ENCODE results near the gene OSBPL2. TPM values are rescaled to one million over a fixed set of nuclear protein-coding genes. Genes with fewer than 3 reads are reported as not detected.
A peak's percentile ranks its signal among the peaks of the same experiment; 100 is the strongest.

The OSBPL2 gene
- total and polyA plus RNA-seq, 3 experiments from 2014 or later = 24.5 to 24.7 (median 24.6) TPM

GRCh38 chr20:62233684-62234083, 4.6 kb upstream of the OSBPL2 start:
- H3K27ac Mint-ChIP-seq = peak overlapping the region in 1 of 8 donors; percentile 15
- H3K9me3 Mint-ChIP-seq = peaks cover 0 to 2% (median 0%) of the 10 kb centered on the region in 5 donors
- H3K4me3 Mint-ChIP-seq = no peak overlapping the region
- peaks cover 1 to 16% of the 10 kb centered on the region in 2 donors for H3K27me3 Mint-ChIP-seq
- H3K36me3 Mint-ChIP-seq = no peaks in the 10 kb centered on the region
- Histone ChIP-seq H3K27ac (ENCODE audit: low read depth, low read length) (no peak overlapping the region), H3K4me1 (ENCODE audit: insufficient read depth, low read length) (peaks cover 9% of the 10 kb centered on the region), H3K9me3 (ENCODE audit: low read length) (no peaks in the 10 kb centered on the region), H3K36me3 (ENCODE audit: insufficient read depth, low read length) (no peaks in the 10 kb centered on the region), H3K27me3 (ENCODE audit: insufficient read depth, low read length, poor library complexity, severe bottlenecking) (no peaks in the 10 kb centered on the region), H3K4me3 (ENCODE audit: low read length) (no peak overlapping the region)
- ChIA-PET POLR2A (no interaction called here), CTCF (no interaction called here)
- H3K4me1 Mint-ChIP-seq = peaks cover 5 to 8% (median 6%) of the 10 kb centered on the region in 3 donors
- no peak for DNase-seq

- Mint-ChIP-seq H3K36me3 (peaks cover 0 to 2% (median 0%) of the 10 kb centered on the region in 3 donors), H3K4me1 (peaks cover 6 to 13% (median 10%) of the 10 kb centered on the region in 3 donors), H3K27ac (peak overlapping the region in 1 of 8 donors; percentile 73), H3K9me3 (peaks cover 0 to 2% (median 0%) of the 10 kb centered on the region in 5 donors), H3K27me3 (peaks cover 1 to 16% of the 10 kb centered on the region in 2 donors), H3K4me3 (peak overlapping the region in 1 of 7 donors; percentile 48)
- Histone ChIP-seq H3K36me3 (ENCODE audit: insufficient read depth, low read length) (no peaks in the 10 kb centered on the region), H3K27me3 (ENCODE audit: insufficient read depth, low read length, poor library complexity, severe bottlenecking) (no peaks in the 10 kb centered on the region), H3K4me1 (ENCODE audit: insufficient read depth, low read length) (peaks cover 14% of the 10 kb centered on the region), H3K4me3 (ENCODE audit: low read length) (no peak overlapping the region), H3K9me3 (ENCODE audit: low read length) (no peaks in the 10 kb centered on the region), H3K27ac (ENCODE audit: low read depth, low read length) (no peak overlapping the region)
- no peak for DNase-seq
- CTCF ChIA-PET = no interaction called here
- POLR2A ChIA-PET = no interaction called here
Observed at GRCh38 chr20:62234339-62234738, 4.0 kb upstream of the OSBPL2 start.

- Mint-ChIP-seq H3K4me1 (peaks cover 9 to 22% (median 18%) of the 10 kb centered on the region in 3 donors), H3K27me3 (peaks cover 1 to 16% of the 10 kb centered on the region in 2 donors), H3K4me3 (peak overlapping the region in 2 of 7 donors; percentile 26 to 73), H3K9me3 (peaks cover 0 to 2% (median 0%) of the 10 kb centered on the region in 5 donors), H3K27ac (no peak overlapping the region), H3K36me3 (peaks cover 0 to 5% (median 0%) of the 10 kb centered on the region in 3 donors)
- no peak overlapping the region for H3K4me3 ChIP-seq (ENCODE audit: low read length)
- peaks cover 22% of the 10 kb centered on the region for H3K4me1 ChIP-seq (ENCODE audit: insufficient read depth, low read length)
- H3K27ac ChIP-seq (ENCODE audit: low read depth, low read length) = no peak overlapping the region
- POLR2A ChIA-PET = no interaction called here
- no peaks in the 10 kb centered on the region for H3K27me3 ChIP-seq (ENCODE audit: insufficient read depth, low read length, poor library complexity, severe bottlenecking)
- CTCF ChIA-PET = no interaction called here
- H3K9me3 ChIP-seq (ENCODE audit: low read length) = no peaks in the 10 kb centered on the region
- no peak for DNase-seq
- H3K36me3 ChIP-seq (ENCODE audit: insufficient read depth, low read length) = no peaks in the 10 kb centered on the region
Observed at GRCh38 chr20:62235001-62235776, 3.1 kb upstream of the OSBPL2 start.

GRCh38 chr20:62235777-62236157, 2.6 kb upstream of the OSBPL2 start:
- Mint-ChIP-seq H3K27me3 (peaks cover 1 to 16% of the 10 kb centered on the region in 2 donors), H3K36me3 (peaks cover 0 to 9% (median 0%) of the 10 kb centered on the region in 3 donors), H3K27ac (peak overlapping the region in 2 of 8 donors; percentile 11 to 12), H3K4me1 (peaks cover 14 to 27% (median 24%) of the 10 kb centered on the region in 3 donors), H3K4me3 (peak overlapping the region in 1 of 7 donors; percentile 63), H3K9me3 (peaks cover 0 to 2% (median 0%) of the 10 kb centered on the region in 5 donors)
- ChIA-PET CTCF (no interaction called here), POLR2A (no interaction called here)
- Histone ChIP-seq H3K9me3 (ENCODE audit: low read length) (no peaks in the 10 kb centered on the region), H3K4me1 (ENCODE audit: insufficient read depth, low read length) (peaks cover 26% of the 10 kb centered on the region), H3K27me3 (ENCODE audit: insufficient read depth, low read length, poor library complexity, severe bottlenecking) (no peaks in the 10 kb centered on the region), H3K4me3 (ENCODE audit: low read length) (no peak overlapping the region), H3K27ac (ENCODE audit: low read depth, low read length) (no peak overlapping the region), H3K36me3 (ENCODE audit: insufficient read depth, low read length) (no peaks in the 10 kb centered on the region)
- no peak for DNase-seq

GRCh38 chr20:62236200-62236599, 2.1 kb upstream of the OSBPL2 start:
- Histone ChIP-seq H3K36me3 (ENCODE audit: insufficient read depth, low read length) (no peaks in the 10 kb centered on the region), H3K27ac (ENCODE audit: low read depth, low read length) (no peak overlapping the region), H3K4me1 (ENCODE audit: insufficient read depth, low read length) (peaks cover 26% of the 10 kb centered on the region), H3K9me3 (ENCODE audit: low read length) (no peaks in the 10 kb centered on the region), H3K4me3 (ENCODE audit: low read length) (no peak overlapping the region), H3K27me3 (ENCODE audit: insufficient read depth, low read length, poor library complexity, severe bottlenecking) (no peaks in the 10 kb centered on the region)
- H3K27ac Mint-ChIP-seq = peak overlapping the region in 1 of 8 donors; percentile 11
- H3K4me1 Mint-ChIP-seq = peaks cover 14 to 32% (median 28%) of the 10 kb centered on the region in 3 donors
- ChIA-PET CTCF (no interaction called here), POLR2A (no interaction called here)
- peak overlapping the region in 1 of 7 donors; percentile 65 for H3K4me3 Mint-ChIP-seq
- H3K27me3 Mint-ChIP-seq = peaks cover 1 to 16% of the 10 kb centered on the region in 2 donors
- peaks cover 0 to 2% (median 0%) of the 10 kb centered on the region in 5 donors for H3K9me3 Mint-ChIP-seq
- peaks cover 0 to 12% (median 0%) of the 10 kb centered on the region in 3 donors for H3K36me3 Mint-ChIP-seq
- no peak for DNase-seq

- CTCF ChIA-PET = no interaction called here
- Histone ChIP-seq H3K27me3 (ENCODE audit: insufficient read depth, low read length, poor library complexity, severe bottlenecking) (no peaks in the 10 kb centered on the region), H3K36me3 (ENCODE audit: insufficient read depth, low read length) (no peaks in the 10 kb centered on the region), H3K27ac (ENCODE audit: low read depth, low read length) (no peak overlapping the region), H3K9me3 (ENCODE audit: low read length) (no peaks in the 10 kb centered on the region), H3K4me1 (ENCODE audit: insufficient read depth, low read length) (peaks cover 26% of the 10 kb centered on the region), H3K4me3 (ENCODE audit: low read length) (no peak overlapping the region)
- H3K4me1 Mint-ChIP-seq = peaks cover 22 to 39% (median 36%) of the 10 kb centered on the region in 3 donors
- H3K4me3 Mint-ChIP-seq = no peak overlapping the region
- peaks cover 1 to 16% of the 10 kb centered on the region in 2 donors for H3K27me3 Mint-ChIP-seq
- POLR2A ChIA-PET = no interaction called here
- no peak for DNase-seq
- peak overlapping the region in 3 of 8 donors; percentile 33 to 98 (median 79) for H3K27ac Mint-ChIP-seq
- peaks cover 0 to 19% (median 0%) of the 10 kb centered on the region in 3 donors for H3K36me3 Mint-ChIP-seq
- H3K9me3 Mint-ChIP-seq = peaks cover 0 to 2% (median 0%) of the 10 kb centered on the region in 5 donors
Observed at GRCh38 chr20:62236766-62237513, 1.4 kb upstream of the OSBPL2 start.

- Histone ChIP-seq H3K9me3 (ENCODE audit: low read length) (no peaks in the 10 kb centered on the region), H3K4me1 (ENCODE audit: insufficient read depth, low read length) (peaks cover 26% of the 10 kb centered on the region), H3K27ac (ENCODE audit: low read depth, low read length) (peak overlapping the region; percentile 30), H3K27me3 (ENCODE audit: insufficient read depth, low read length, poor library complexity, severe bottlenecking) (no peaks in the 10 kb centered on the region), H3K36me3 (ENCODE audit: insufficient read depth, low read length) (no peaks in the 10 kb centered on the region), H3K4me3 (ENCODE audit: low read length) (peak overlapping the region; percentile 65)
- peak overlapping the region in 6 of 7 donors; percentile 67 to 88 (median 84) for H3K4me3 Mint-ChIP-seq
- H3K36me3 Mint-ChIP-seq = peaks cover 0 to 25% (median 0%) of the 10 kb centered on the region in 3 donors
- ChIA-PET CTCF (no interaction called here), POLR2A (no interaction called here)
- H3K9me3 Mint-ChIP-seq = peaks cover 0 to 2% (median 0%) of the 10 kb centered on the region in 5 donors
- H3K27me3 Mint-ChIP-seq = peaks cover 1 to 13% of the 10 kb centered on the region in 2 donors
- peaks cover 26 to 44% (median 40%) of the 10 kb centered on the region in 3 donors for H3K4me1 Mint-ChIP-seq
- no peak for DNase-seq
- H3K27ac Mint-ChIP-seq = peak overlapping the region; percentile 86 to 99 (median 95)
Observed at GRCh38 chr20:62237514-62237800, 864 bp upstream of the OSBPL2 start.
